ENCODE measurements around the gene CASP8AP2.

Gene CASP8AP2

GRCh38 chr6:89895276-89895874, 65.7 kb downstream of the CASP8AP2 start:
- no peak for TF ChIP-seq ZBTB7A (IDR thresholded peaks at IDR 0.05; ENCODE audit: low read depth)
- TF ChIP-seq, protein P1, sequence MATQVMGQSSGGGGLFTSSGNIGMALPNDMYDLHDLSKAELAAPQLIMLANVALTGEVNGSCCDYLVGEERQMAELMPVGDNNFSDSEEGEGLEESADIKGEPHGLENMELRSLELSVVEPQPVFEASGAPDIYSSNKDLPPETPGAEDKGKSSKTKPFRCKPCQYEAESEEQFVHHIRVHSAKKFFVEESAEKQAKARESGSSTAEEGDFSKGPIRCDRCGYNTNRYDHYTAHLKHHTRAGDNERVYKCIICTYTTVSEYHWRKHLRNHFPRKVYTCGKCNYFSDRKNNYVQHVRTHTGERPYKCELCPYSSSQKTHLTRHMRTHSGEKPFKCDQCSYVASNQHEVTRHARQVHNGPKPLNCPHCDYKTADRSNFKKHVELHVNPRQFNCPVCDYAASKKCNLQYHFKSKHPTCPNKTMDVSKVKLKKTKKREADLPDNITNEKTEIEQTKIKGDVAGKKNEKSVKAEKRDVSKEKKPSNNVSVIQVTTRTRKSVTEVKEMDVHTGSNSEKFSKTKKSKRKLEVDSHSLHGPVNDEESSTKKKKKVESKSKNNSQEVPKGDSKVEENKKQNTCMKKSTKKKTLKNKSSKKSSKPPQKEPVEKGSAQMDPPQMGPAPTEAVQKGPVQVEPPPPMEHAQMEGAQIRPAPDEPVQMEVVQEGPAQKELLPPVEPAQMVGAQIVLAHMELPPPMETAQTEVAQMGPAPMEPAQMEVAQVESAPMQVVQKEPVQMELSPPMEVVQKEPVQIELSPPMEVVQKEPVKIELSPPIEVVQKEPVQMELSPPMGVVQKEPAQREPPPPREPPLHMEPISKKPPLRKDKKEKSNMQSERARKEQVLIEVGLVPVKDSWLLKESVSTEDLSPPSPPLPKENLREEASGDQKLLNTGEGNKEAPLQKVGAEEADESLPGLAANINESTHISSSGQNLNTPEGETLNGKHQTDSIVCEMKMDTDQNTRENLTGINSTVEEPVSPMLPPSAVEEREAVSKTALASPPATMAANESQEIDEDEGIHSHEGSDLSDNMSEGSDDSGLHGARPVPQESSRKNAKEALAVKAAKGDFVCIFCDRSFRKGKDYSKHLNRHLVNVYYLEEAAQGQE (IDR thresholded peaks at IDR 0.05; ENCODE audit: low read depth): peak; percentile 98
- TF ChIP-seq TCF12 (IDR thresholded peaks at IDR 0.05; ENCODE audit: low read depth): no peak
- TF ChIP-seq TEAD4 (IDR thresholded peaks at IDR 0.05): peak; percentile 62; the same call in 1 of the 2 replicates
- TF ChIP-seq CEBPB (IDR thresholded peaks at IDR 0.05): no peak
- TF ChIP-seq RAD21 (IDR thresholded peaks at IDR 0.05; ENCODE audit: low read depth): no peak
- TF ChIP-seq EGR1 (IDR thresholded peaks at IDR 0.05): no peak
- no peak for TF ChIP-seq NFIC (IDR thresholded peaks at IDR 0.05)
- TF ChIP-seq MAX (IDR thresholded peaks at IDR 0.05): 0 out of 2 replicates have a peak, but pooled peaks have one; percentile 48
- TF ChIP-seq TAF1 (IDR thresholded peaks at IDR 0.05; ENCODE audit: low read depth): no peak
- TF ChIP-seq CREB1 (IDR thresholded peaks at IDR 0.05; ENCODE audit: low read depth): no peak
- no peak for TF ChIP-seq USF1 (IDR thresholded peaks at IDR 0.05)
- TF ChIP-seq EP300 (IDR thresholded peaks at IDR 0.05; ENCODE audit: borderline replicate concordance): no peak
- TF ChIP-seq YY1 (IDR thresholded peaks at IDR 0.05; ENCODE audit: low read depth): no peak
- TF ChIP-seq FOXM1 (IDR thresholded peaks at IDR 0.05; ENCODE audit: borderline replicate concordance, low read depth): no peak

DNA sequence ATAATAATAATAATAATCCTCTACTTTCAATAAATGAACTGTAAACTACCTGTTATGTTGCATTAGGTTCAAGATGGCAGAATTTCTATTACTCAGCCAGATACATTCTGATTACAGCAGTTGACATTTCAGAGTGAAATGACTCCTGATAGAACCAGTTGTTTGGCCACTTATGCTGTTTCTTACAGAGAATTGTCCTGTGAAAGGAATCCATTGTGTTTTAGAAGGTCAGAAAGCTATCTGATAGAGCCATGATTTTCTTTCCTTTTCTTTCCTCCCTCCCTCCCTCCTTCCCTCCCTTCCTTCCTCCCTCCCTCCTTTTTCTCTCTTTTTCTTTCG, 81.2 kb downstream of the CASP8AP2 start:
- no peak for TF ChIP-seq CREB1 (IDR thresholded peaks at IDR 0.05; ENCODE audit: low read depth)
- TF ChIP-seq, protein P1 (IDR thresholded peaks at IDR 0.05; ENCODE audit: low read depth): no peak
- no peak for TF ChIP-seq NFIC (IDR thresholded peaks at IDR 0.05)
- TF ChIP-seq RAD21 (IDR thresholded peaks at IDR 0.05; ENCODE audit: low read depth): no peak
- TF ChIP-seq TEAD4 (IDR thresholded peaks at IDR 0.05): no peak
- TF ChIP-seq YY1 (IDR thresholded peaks at IDR 0.05; ENCODE audit: low read depth): no peak
- TF ChIP-seq TCF12 (IDR thresholded peaks at IDR 0.05; ENCODE audit: low read depth): no peak
- TF ChIP-seq FOXM1 (IDR thresholded peaks at IDR 0.05; ENCODE audit: borderline replicate concordance, low read depth): no peak
- TF ChIP-seq EP300 (IDR thresholded peaks at IDR 0.05; ENCODE audit: borderline replicate concordance): no peak
- no peak for TF ChIP-seq EGR1 (IDR thresholded peaks at IDR 0.05)
- no peak for TF ChIP-seq MAX (IDR thresholded peaks at IDR 0.05)
- TF ChIP-seq CEBPB (IDR thresholded peaks at IDR 0.05): no peak
- no peak for TF ChIP-seq ZBTB7A (IDR thresholded peaks at IDR 0.05; ENCODE audit: low read depth)
- no peak for TF ChIP-seq USF1 (IDR thresholded peaks at IDR 0.05)

DNA sequence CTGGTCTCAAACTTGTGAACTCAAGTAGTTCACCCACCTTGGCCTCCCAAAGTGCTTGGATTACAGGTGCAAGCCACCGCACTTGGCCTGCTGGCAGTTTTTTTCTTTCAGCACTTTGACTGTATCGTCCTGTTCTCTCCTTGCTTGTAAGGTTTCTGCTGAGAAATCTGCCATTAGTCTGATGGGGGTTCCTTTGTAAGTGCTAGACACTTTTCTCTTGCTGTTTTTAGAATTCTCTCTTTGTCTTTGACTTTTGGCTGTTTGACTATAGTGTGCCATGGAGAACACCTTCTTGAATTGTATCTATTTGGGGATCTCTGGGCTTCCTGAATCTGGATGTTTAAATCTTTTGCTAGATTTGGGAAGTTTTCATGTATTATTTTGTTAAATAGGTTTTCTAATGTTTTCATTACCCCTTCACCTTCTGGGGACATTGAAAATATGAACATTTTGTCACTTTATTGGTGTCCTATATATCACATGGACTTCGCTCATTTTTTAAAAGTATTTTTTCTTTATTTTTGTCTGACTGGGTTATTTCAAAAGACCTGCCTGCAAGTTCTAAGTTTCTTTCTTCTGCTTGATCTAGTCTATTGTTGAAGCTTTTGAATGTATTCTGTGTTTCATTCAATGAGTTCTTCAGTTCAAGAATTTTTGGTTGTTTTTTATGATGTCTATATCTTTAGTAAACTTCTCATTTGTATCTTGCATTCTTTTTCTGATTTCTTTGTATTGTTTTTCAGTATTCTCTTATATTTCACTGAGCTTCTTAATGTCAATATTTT, 86.6 kb downstream of the CASP8AP2 start:
- TF ChIP-seq TEAD4 (IDR thresholded peaks at IDR 0.05) (no peak), CEBPB (IDR thresholded peaks at IDR 0.05) (no peak), MAX (IDR thresholded peaks at IDR 0.05) (no peak), TCF12 (IDR thresholded peaks at IDR 0.05; ENCODE audit: low read depth) (no peak), RAD21 (IDR thresholded peaks at IDR 0.05; ENCODE audit: low read depth) (no peak), YY1 (IDR thresholded peaks at IDR 0.05; ENCODE audit: low read depth) (no peak), ZBTB7A (IDR thresholded peaks at IDR 0.05; ENCODE audit: low read depth) (no peak), USF1 (IDR thresholded peaks at IDR 0.05) (no peak), EP300 (IDR thresholded peaks at IDR 0.05; ENCODE audit: borderline replicate concordance) (no peak), NFIC (IDR thresholded peaks at IDR 0.05) (no peak)
- TF ChIP-seq, protein P1 (IDR thresholded peaks at IDR 0.05; ENCODE audit: low read depth): no peak

All from Ishikawa (cell line).